HT-29 (cell line): Measurements from ENCODE around the gene PCDH9. TPM values are rescaled to one million over a fixed set of nuclear protein-coding genes. Genes with fewer than 3 reads are reported as not detected.
A peak's percentile ranks its signal among the peaks of the same experiment; 100 is the strongest.

ENCODE experiments used
- DNase-seq: peaks from one replicate; pipeline ENCODE4 v3.0.0-alpha.2; 2015; ENCODE audit warnings: low spot score
- total RNA-seq: library from RNA; depleted of rRNA; stranded (reverse); fragments of >200 nt; shearing (Covaris generic); gene quantifications from 2 replicates; pipeline ENCODE4 v1.2.3, GENCODE V29; 2014

PCDH9 gene
- total RNA-seq, 1 experiment from 2014 or later = not detected

DNA sequence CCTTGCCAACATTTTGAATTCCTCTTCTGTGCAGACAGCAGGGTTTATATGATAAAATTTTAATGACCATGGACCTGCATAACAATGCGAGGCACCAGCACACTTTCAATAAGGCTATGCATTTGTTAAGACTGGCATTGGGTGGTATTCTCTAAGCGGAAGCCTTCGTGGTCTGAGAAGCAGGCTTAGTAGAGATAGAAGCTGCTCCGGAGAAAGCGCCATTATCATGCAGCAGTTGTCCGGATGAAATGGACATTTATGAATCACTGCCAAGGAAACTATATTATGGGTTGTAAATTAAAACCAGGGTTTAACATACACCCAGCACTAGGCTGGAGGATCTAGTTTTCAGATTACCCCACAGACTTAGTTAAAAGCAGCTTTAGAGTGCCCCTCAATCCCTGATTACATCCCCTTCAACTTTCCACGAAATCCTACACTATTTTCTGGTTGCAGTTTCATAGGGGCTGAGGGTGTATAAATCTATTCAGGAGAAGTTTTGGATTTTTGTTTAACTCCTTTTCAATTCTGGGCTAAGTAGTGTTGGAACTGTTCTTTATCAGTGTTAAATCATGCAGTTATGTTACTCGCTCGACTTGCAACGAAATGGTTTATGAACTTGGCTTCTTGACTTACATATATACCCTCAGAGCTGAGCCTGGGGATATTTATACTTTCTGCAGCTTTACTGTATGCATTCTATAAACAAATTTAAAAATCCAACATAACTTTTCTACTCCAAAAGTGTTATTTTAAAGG lies 193.3 kb downstream of the PCDH9 start:
- no peak for DNase-seq

DNA sequence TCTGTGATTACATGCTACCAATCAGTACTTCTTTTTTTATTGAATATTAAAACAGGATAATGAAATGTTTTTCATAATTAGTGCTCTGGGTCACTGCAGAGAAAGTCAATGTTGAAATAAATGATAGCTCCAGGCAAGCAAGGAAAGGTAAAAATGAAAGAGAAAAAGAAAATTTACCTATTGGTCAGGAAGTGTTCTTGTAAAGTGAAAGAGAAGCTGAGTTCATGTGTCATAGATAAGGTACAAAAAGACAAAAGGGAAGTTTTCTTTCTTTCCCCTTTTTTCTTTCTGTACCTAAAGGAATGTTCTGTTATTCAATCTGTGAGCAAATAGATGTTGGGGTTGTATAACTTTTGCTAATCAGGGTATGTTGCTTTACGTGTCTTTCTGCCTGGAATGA lies 197.0 kb downstream of the PCDH9 start:
- no peak for DNase-seq

DNA sequence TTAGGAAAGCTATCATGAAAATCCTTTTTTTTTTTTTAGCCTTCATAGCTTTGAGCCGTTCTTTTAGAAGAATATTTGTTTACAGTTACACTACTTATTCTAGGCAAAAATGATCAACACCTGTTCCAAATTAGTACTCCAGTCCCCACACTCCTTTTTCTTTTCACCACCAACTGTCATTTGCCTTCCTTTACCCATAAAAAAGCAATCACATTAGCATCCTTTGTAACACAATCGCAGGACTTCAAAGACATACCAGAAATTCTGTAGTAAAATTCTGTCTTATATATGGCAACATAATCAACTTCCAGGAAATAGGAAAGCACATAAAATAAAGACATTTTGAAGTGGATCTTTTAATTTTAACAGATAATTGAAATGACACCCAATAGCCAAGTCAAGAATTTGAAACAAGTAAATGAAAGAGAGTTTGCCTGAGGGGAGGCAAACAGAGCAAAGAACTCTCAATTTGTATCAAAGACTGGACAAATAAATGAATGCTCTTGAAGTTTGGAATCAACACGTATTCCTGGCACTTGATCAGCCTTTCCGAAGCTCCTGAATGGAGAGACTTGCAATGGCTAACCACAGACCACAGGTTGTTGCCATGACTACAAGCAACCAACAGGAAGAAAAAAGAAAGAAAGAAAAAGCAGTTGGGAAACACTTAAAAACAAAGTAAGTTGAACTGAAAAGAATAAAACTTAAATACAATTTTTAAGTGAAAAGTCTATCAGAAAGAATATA lies 206.8 kb downstream of the PCDH9 start:
- peak; percentile 38 for DNase-seq

DNA sequence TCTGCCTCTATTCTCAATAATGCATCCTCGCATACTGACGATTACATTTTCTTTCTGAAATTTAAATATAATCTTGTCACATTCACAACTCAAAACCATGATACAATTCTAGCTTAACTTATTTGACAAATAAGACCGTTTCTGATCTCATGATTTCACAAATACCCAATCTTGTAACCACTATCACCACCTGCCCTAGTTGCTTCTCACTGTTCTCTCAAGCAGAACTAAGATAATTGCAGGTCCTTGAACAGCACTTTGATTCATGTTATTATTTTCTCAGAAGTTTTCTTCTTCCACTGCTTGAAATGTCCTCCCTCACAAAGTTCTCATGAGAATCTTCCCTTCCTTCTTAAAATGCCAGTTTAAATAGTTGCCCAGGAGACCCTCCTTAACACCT lies 211.4 kb downstream of the PCDH9 start:
- no peak for DNase-seq

DNA sequence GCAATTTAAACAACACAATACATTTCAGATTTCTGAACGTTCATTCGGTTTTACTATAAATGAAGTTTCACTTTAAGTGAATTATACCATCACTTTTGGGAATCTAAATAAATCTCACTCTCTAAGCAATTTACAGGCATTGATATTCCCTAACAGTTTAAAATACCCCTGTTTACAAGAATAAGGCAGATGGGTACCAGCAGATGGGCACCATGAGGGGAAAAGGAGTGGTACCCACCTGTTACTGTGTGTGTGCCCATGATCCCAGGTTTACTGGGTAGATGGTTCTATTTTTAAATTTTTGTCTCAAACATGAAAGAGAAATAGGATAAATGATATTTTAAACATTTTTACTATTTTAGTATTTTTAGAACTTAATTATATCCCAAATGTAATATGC lies 212.9 kb downstream of the PCDH9 start:
- DNase-seq = no peak

DNA sequence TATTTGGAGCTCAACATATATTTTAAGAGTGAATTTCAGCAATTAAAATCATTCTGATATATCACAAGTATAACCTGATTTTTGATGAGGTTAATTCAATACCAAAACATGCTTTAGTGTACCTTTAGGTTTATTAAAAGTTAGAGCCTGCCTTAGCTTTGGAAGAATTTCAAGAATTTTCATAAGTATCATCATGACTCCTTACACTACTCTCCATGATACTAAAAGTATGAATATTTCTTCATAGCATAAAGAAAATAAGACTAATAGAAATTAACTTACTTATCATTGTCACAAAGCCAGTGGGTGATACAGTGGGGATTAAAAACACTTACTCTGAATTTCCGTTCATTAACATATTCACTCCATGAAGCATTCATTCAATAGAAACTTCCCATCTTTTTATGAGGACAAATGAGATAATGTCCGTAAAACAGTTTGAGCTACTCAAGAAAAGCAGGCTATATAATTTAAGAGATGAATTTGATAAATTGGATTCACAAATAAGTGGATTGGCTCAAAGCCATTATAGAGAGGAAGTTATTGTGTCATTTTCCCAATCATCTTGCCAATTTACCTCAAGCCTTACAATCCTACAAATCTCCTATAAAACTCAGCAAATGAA lies 214.0 kb downstream of the PCDH9 start:
- DNase-seq = no peak

DNA sequence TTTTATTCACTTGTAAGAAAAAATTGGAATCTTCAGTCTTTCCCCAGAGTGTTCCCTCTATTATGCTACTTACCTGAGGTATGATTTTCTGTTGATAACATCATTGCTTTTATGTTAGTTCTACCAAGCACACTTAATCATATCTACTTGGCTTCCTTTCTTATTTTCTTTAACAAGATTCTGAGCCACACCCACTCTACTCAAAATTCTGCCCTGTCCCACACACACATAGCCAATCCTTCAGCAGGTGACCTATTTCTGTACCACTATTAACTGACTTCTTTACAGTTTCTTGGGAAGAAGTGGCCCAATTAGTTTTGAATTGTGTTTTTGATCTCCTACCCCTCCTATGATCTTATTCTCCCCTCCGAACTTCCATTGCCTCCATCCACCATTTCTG lies 215.7 kb downstream of the PCDH9 start:
- no peak for DNase-seq

DNA sequence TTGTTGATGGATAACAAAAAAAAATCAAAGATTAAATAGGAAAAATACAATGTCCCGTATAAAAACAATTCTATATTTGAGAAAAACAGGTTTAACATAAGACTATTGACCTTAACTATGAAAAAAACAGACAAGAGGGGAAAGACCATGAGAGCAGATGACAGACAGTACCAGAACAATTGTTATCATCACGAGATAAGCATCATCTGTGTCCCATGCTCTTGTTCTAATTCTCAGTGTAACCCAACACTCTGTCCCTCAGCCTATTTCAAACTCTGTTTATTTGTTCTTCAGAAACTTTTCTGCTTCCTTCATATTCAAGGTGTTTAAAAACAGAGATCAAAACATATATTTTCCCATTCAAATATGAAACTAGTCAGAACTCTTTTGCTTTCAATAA lies 216.4 kb downstream of the PCDH9 start:
- DNase-seq = no peak

DNA sequence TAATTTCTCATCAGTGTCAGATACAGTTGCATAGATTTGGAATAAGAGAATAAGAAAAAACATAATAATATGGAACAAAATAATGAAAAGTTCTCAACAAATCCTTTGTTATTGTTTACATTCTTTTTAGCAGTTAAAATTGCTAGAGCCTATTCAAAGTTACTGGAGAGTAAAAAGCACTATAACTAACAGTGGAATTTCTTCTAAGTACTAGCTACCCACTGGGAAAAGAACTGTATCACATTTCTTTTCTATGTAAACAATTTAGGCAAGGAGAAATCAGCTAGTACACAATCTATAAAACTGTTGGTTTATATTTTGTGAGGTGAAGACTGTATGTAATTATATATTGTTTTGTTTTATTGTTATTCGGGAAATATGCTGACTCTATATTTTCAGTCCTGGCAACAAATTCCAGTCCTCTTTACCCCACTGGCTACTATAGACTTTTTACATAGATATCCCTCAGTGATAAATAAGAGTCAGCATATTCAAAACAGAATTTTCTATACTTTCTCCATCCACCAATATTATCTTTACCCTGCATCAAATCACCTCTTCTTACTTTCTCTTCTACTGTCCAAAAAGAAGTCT lies 222.0 kb downstream of the PCDH9 start:
- DNase-seq = no peak

DNA sequence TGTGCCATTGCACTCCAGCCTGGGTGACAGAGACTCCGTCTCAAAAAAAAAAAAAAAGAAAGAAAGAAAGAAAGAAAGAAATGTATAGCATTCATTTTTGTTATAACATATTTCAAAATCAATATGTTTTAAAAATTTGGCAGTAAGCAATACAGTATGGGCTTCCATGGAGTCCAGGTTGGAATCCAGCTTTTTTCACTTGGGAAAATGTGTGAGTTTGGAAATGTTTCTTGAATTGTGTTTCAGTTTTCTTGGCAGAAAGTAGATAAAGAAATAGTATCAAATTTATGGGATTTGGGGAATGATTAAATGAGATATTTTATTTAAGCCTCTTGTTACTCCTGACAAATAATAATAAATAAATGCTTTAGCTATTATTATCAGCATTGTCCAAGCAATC lies 225.6 kb downstream of the PCDH9 start:
- DNase-seq = no peak

DNA sequence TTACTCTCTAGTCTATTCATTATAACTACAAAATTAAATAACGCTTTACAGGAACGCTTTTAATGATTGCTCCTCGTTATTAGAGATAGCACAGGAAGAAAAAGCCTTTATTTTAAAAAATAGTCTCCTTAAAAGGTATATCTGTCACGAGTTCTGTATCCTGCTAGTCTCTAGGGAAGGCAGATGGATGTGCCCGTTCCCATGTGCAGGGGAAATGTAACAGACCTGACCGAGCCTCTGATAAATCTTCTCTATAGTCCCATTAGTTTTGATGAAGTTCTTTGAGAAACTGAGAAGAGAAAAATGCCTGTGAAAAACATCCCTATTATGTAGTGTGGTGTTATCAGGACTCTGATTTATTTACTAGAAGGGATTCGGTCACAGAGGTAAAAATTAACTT lies 226.4 kb downstream of the PCDH9 start:
- no peak for DNase-seq

DNA sequence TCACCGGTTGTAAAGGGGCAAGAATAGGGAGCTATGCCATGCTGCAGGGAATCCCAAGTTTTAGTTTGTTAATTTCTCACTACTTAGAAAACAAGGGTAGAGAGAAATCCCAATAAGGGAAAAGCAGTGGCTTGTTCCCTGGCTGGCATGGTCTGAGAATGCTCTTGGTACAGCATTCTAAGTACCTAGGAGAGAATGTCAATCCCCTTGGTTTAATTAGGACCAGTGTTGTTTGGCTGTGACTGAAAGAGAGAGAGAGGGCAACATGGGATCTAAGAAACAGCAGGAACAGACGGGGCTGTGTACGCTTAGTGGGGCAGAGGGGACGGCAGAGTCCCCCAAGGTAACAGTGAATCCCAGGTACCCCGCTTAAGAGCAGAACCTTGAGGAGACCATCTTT lies 228.8 kb downstream of the PCDH9 start:
- no peak for DNase-seq

DNA sequence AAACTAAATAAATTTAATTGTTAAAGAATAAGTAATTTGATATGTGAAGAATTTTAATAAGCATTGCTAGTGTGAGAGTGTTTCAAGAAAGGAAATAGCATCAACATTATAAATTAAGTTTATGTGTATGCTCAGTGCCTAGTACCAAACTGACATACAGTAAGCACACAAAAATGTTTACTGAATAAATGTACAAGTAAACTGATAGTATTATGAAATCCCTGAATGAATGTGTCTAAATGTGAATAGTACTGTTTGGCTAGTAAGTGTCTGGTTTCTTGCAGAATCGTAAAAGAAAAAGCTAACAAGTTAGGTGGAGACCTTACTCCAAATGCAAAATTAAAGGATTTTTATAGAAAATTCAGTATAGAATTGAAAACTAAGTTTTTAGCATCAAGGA lies 233.6 kb downstream of the PCDH9 start:
- no peak for DNase-seq

DNA sequence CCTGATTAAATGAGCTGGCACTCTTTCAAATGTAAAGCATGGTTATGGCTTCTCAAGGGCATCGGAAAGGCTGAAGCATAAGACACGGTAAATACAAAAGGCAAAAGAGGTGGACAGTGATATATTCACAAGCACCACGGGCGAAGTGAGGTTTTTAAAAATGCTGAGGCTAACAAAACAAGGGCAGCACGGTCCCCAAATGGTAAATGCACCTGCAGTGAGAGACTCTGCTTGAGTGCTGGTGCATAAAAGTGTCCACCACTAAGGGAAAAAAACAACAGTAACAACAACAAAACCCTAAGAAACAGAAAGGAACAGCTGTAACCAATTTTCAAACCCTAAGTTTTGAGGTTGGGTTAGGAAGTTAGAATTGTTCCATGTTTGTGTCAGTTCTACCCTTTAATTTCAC lies 234.9 kb downstream of the PCDH9 start:
- no peak for DNase-seq

DNA sequence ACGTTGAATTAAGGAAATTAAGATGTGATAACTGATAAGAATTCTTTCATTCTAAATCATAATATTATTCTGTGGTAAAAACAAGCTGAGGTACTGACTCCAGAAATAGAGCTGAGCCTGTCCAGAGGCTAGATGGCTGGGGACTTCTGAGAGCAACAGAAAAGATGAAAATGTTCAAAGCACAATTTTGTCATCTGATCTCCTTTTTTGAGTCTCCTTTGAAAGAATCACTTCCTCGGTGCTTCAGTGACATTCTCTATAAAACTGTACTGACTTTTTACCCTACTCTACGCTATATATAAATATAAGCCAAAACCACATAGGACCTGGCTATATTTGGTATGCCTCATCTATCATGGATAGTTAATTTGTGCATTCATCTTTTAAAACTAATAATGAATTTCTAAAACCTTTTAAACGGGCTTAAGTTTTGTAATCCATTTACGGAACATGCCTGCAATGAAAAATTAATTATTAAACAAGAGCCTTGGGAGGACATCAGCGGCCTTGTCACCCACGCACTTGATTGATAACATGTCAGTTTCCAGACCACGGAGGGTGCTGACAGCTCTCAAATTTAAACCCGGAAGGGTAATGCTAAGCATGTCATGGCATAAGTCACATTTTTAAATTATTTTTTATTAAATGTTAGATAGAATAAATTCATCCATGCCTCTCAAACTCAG lies 235.5 kb downstream of the PCDH9 start:
- no peak for DNase-seq

DNA sequence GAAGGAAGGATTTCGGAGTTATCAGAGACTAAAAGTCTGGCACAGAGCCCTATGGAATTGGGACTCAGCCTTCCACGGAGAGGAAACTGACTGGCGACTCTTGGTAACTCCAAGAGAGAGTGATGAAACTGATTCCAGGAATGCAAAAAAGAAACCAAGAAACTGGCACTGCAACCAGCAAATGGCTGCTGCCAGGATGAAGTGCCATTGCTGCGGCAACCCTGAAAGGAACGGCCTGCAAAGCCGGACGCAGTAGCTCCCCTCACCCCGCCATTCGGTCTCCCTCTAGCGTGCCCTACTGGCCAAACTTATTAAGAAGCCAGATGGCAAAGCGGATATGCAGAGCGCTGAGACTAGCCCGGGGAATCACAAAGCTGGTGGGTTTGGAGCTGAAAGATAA lies 236.0 kb downstream of the PCDH9 start:
- no peak for DNase-seq

DNA sequence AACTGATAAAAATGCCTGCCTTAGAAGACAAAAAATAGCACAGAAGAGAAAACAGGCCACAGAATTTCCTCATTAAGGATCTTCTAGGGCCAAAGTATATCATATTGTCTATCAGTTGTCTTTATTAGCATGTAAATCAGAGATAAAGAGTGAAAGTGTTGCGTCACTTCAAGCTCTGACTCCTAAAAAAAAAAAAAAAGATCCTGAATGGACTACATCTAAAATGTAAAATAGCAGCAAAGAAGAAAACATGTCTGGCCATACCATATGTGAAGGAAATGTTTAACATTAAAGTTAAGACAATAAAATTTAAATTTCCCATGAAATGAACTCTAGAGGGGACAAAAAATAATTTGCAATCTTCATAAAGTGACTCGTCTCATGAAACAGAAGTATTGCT lies 237.4 kb downstream of the PCDH9 start:
- no peak for DNase-seq

DNA sequence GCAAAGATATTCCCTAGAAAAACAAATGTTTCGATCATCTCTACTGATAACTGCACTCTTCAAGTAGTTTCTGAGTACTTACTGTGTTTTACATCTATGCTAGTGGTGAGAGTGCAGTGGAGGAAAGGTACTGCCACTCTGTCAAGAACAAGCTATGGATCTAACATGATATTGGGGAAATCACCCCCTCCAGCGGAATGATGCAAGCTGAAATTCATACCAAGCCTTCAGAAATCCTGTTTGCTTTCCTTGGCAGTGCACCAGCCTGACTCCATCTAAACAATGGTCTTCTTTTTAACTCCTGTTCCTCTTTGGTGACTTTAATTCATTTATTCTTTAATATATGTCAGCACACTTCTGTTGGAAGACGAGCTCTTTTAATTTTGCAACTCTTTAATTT lies 238.0 kb downstream of the PCDH9 start:
- DNase-seq = peak; percentile 12

DNA sequence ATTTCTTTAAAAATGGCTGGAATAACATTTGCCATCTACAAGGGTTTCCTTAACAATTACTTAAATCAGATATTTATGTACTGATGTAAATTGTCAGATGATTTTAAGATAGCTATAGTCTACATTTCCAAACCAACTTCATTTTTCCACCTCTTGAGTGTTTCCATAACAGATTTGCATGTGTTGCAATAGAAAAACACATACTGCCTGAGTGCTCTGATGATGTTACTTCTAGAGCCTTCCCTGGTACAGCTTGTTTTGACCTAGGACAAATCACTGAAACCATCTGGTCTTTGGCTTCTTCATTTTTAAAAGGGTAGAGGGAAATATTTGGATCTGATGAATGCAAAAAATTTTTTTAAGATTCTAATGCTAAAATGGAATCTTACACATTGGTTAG lies 245.9 kb downstream of the PCDH9 start:
- DNase-seq = no peak

DNA sequence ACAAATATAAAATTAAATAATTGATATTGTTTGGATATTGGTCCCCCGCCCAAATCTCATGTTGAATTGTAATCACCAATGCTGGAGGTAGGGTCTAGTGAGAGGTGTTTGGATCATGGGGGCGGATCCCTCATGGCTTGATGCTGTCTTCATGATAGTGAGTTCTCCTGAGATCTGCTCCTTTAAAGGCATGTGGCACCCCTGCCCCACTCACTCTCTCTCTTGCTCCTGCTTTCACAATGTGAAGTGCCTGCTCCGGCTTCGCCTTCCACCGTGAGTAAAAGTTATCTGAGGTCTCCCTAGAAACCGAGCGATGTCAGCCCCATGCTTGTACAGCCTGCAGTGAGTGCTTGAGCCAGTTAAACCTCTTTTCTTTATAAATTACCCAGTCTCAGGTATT lies 248.2 kb downstream of the PCDH9 start:
- DNase-seq = no peak

DNA sequence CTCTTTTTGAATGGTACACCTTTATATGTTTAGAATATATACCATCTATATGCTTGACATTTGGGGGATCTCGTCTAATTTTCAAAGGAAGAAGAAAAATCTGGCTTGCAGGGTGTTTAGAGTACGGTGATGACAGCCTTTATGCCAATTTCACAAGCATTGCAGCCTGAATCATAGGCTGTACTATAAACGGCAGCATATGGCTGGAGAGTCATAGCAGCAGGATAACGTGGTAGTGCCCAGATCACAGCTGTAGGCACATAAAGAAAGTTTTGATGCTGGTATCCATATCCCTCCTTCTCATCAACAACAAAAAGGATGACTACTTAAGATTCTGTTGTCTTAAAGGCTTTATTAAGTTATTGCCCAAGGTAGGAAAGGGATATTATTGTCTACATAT lies 253.0 kb downstream of the PCDH9 start:
- DNase-seq = no peak

DNA sequence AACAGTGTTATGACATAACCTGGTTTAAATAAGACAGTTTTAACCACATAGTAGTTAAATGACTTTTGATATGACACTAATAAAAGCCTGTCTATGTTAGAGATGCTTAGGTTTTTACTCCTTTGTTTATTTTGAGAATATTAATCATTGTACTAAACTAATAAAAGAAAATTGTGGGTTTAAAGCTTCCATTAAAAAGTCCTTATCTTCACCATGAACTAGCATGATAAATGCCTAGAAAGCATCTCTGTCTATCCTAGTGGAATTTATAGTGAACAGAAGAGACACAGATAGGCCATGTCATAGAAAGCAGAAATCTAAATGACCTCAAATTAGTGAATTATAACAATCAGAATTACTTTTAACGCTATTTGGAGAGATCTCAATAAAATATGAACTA lies 255.2 kb downstream of the PCDH9 start:
- no peak for DNase-seq
